ENCODE results near the gene FILIP1L.

DNA sequence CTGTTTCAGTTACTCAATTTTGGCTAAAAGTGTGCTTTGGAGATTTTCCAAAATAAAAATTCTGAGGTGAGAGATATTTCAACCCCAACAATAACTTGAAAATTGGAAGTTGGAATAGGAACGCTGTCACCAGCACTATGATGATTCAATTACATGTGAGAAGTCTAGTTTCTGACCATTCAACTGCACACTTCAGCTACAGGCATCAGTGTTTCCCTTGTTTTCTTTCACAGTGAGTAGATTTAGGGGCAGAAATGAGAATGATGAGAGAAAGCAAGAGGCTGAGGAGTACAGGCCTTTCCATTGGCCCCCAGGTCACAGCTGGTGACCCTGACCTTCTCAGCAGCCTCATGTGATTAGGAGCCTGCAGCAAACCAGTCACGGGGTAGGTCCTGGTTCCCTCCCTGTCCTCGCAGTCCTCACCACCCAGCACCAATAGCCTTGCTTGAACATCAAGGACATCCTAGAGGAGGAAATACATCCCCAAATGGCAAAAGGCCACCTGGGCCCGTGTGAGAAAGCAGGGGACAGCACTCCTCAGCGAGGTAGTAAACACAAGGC is 10.0 kb upstream of the FILIP1L start:
- TF ChIP-seq, protein P1, sequence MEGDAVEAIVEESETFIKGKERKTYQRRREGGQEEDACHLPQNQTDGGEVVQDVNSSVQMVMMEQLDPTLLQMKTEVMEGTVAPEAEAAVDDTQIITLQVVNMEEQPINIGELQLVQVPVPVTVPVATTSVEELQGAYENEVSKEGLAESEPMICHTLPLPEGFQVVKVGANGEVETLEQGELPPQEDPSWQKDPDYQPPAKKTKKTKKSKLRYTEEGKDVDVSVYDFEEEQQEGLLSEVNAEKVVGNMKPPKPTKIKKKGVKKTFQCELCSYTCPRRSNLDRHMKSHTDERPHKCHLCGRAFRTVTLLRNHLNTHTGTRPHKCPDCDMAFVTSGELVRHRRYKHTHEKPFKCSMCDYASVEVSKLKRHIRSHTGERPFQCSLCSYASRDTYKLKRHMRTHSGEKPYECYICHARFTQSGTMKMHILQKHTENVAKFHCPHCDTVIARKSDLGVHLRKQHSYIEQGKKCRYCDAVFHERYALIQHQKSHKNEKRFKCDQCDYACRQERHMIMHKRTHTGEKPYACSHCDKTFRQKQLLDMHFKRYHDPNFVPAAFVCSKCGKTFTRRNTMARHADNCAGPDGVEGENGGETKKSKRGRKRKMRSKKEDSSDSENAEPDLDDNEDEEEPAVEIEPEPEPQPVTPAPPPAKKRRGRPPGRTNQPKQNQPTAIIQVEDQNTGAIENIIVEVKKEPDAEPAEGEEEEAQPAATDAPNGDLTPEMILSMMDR (conservative IDR thresholded peaks at IDR 0.05; ENCODE audit: low read length): no peak
- no peak for TF ChIP-seq EZH2phosphoT487 (IDR thresholded peaks at IDR 0.05; ENCODE audit: borderline replicate concordance, low read depth, low read length)
